OCI-LY7 (cell line): ENCODE results near the gene OR10A6. TPM values are rescaled to one million over a fixed set of nuclear protein-coding genes. Genes with fewer than 3 reads are reported as not detected.

Source experiments
- BruUV-seq: library from RNA; stranded (reverse); fragments of 400-500 nt; replicated peaks from 2 replicates; lab custom pipeline; 2021; lab: Mats Ljungman, UMichigan
- CTCF ChIA-PET: fragments of 300-600 bp; sonication (Branson Sonifier 250); formaldehyde crosslinking; loops from one replicate; lab custom pipeline; 2022; ENCODE audit warnings: antibody characterized with exemption; ENCODE audit not compliant: unreplicated experiment; lab: Charles Lee
- POLR2A ChIA-PET: fragments of 300-600 bp; sonication (Branson Sonifier 250); formaldehyde crosslinking; loops from one replicate; lab custom pipeline; 2022; ENCODE audit warnings: antibody characterized with exemption; lab: Charles Lee
- DNase-seq: peaks from one replicate; pipeline ENCODE4 v3.0.0-alpha.2; 2015; ENCODE audit warnings: low spot score
- H2AFZ ChIP-seq: fragments of 200-600 bp; sonication (generic), shearing (Covaris generic); 2 replicates; pipeline ENCODE4 v1.6.1; 2014; ENCODE audit warnings: mild to moderate bottlenecking, antibody characterized with exemption, low read length, moderate library complexity
- H3K27ac ChIP-seq: fragments of 200-600 bp; sonication (generic); 2 replicates; pipeline ENCODE4 v1.5.1; 2014; ENCODE audit warnings: mixed run types, low read depth, mild to moderate bottlenecking, moderate library complexity, low read length, inconsistent platforms; ENCODE audit not compliant: poor library complexity, severe bottlenecking
- H3K36me3 ChIP-seq: fragments of 200-600 bp; sonication (generic); 2 replicates; pipeline ENCODE4 v1.6.1; 2014; ENCODE audit warnings: mild to moderate bottlenecking, antibody characterized with exemption, low read length, moderate library complexity, mixed read lengths; ENCODE audit not compliant: insufficient read depth
- H3K4me1 ChIP-seq: fragments of 200-600 bp; sonication (generic); 2 replicates; pipeline ENCODE4 v1.5.1; 2014; ENCODE audit warnings: mild to moderate bottlenecking, low read length; ENCODE audit not compliant: insufficient read depth, poor library complexity, severe bottlenecking
- H3K4me2 ChIP-seq: fragments of 200-600 bp; sonication (generic); 2 replicates; pipeline ENCODE4 v1.6.1; 2014; ENCODE audit warnings: mild to moderate bottlenecking, low read length
- H3K4me3 ChIP-seq: fragments of 200-600 bp; sonication (generic); 2 replicates; pipeline ENCODE4 v1.5.1; 2014; ENCODE audit warnings: mild to moderate bottlenecking, low read depth, low read length; ENCODE audit not compliant: poor library complexity, severe bottlenecking
- H3K79me2 ChIP-seq: fragments of 200-600 bp; sonication (generic); 2 replicates; pipeline ENCODE4 v1.6.1; 2016; ENCODE audit warnings: low read depth, mild to moderate bottlenecking, low read length, moderate library complexity, mixed read lengths; ENCODE audit not compliant: insufficient read depth
- H3K9me2 ChIP-seq: fragments of 200-600 bp; sonication (generic); 2 replicates; pipeline ENCODE4 v1.6.1; 2016; ENCODE audit warnings: mild to moderate bottlenecking, low read length, mixed read lengths; ENCODE audit not compliant: insufficient read depth
- H3K9me3 ChIP-seq: fragments of 200-600 bp; sonication (generic); 2 replicates; pipeline ENCODE4 v1.6.1; 2014; ENCODE audit warnings: mild to moderate bottlenecking, mixed run types, low read length, mixed read lengths
- H4K20me1 ChIP-seq: fragments of 200-600 bp; sonication (generic); 2 replicates; pipeline ENCODE4 v1.6.1; 2014; ENCODE audit warnings: mild to moderate bottlenecking, antibody characterized with exemption, low read length, moderate library complexity, mixed read lengths; ENCODE audit not compliant: insufficient read depth
- CTCF ChIP-seq: fragments of 200-600 bp; sonication (generic); conservative IDR thresholded peaks from 2 replicates; pipeline ENCODE4 v1.5.1; 2014; ENCODE audit warnings: mild to moderate bottlenecking, antibody characterized with exemption, low read length, moderate library complexity, mixed read lengths
- EZH2phosphoT487 ChIP-seq: fragments of 200-600 bp; sonication (generic); IDR thresholded peaks from 2 replicates; pipeline ENCODE4 v1.6.1; 2018; ENCODE audit warnings: low read depth, borderline replicate concordance, mild to moderate bottlenecking, mixed run types, antibody characterized with exemption, low read length, moderate library complexity, mixed read lengths
- intact Hi-C: fragments of 100-400 bp; cut with micrococcal nuclease; formaldehyde crosslinking; loops from one replicate; pipeline ENCODE4 v1.10.0; 2022; ENCODE audit not compliant: unreplicated experiment
- total RNA-seq, 2 experiments: library from RNA; depleted of rRNA in 1 of 2; stranded (reverse); fragments of >200 nt in 1 of 2; shearing (Covaris generic) in 1 of 2; gene quantifications; 2 replicates each; pipeline ENCODE4 v1.2.3, GENCODE V29; 2014 to 2022

Gene OR10A6
- total RNA-seq, 2 experiments from 2014 or later = not detected

DNA sequence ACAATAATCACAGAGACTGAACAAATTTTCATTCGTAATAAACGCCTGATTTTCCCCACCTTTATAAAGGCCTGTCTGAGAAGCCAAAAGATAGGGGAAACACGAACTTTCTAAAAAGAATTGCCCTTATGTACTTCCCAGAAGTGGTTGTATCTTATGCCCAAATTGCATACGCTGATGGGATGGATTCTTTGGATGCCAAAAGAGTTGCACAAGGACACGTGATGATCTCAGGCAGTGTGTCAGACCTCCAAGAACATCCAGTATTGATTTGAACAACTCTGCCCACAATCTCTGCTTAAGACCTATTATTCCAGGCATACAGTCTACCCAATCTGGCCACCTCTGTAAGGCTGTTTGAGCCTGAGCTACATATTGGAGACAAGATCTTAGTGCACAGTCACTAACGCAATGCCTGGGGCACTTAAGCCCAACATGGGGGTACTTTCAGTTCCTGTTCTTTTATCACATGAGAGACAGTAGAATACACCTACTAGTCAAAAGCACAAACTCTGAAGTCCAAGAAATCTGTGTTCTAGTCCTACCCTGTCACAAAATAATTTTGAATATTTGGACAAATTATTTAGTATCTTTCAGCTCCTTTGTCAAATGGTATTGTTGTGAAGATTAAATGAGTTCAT is 38.9 kb downstream of the OR10A6 start:
- H2AFZ ChIP-seq = peak overlapping the region; percentile 94; the same call in 1 of the 2 replicates
- BruUV-seq = no TSS peak
- no peaks in the 10 kb centered on the region for H3K9me2 ChIP-seq
- ChIA-PET CTCF (interaction anchor here (0.8 to 4.9 kb wide), 3 partner anchors 44 to 97 kb away, joined by 3 to 42 read pairs (median 6); partner anchors contain the start of gene EIF3F), POLR2A (interaction anchor here (0.6 to 3.5 kb wide), 9 partner anchors 10 to 97 kb away, joined by 3 to 26 read pairs (median 5); partner anchors contain the start of gene EIF3F)
- peak overlapping the region; percentile 58 for H3K4me2 ChIP-seq
- no peaks in the 10 kb centered on the region for H4K20me1 ChIP-seq
- H3K9me3 ChIP-seq = no peaks in the 10 kb centered on the region
- peak overlapping the region; percentile 32 for H3K4me3 ChIP-seq
- peak overlapping the region; percentile 74 for H3K27ac ChIP-seq
- no peak for TF ChIP-seq CTCF
- no peak for TF ChIP-seq EZH2phosphoT487
- H3K36me3 ChIP-seq = no peaks in the 10 kb centered on the region
- intact Hi-C loops = loop anchor here (1.0 to 2.0 kb wide), 3 partner anchors 95 to 207 kb away; partner anchors contain the start of gene EIF3F
- peaks cover 43% of the 10 kb centered on the region for H3K4me1 ChIP-seq
- DNase-seq = peak; percentile 83
- no peaks in the 10 kb centered on the region for H3K79me2 ChIP-seq

DNA sequence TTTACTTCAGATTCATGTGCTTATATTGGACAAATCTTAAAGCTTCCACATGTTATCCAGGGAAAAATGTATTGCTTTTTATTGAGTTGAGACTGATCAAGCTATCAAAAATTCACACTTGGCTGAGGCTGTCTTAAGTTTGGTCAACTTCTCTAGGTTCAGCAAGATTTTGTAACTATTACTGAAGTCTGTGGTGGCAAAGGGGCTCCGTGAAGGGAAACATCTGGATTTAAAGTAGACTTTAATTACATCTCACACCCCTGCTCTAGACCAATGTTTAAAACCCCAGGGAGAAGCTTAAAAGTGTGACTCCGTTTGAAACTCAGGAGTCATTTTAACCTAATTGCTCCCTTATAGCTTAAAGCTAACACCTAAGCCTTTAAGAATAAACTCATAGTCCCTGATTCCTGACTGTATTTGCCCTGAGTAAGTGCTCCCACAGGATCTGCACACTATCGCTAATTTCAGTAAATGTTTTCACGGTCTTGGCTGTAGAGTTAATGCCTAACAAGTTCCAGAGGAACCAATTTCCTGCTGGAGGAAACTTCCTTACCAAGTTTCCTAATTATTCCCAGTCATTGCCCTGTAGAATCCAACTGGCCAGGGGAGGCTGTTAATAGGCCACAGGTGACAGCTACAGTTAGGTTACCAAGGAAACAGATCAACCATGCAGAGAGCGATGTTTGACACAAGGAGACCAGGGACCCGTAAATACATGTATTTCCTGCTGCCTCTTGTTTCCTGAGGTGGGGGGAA is 40.5 kb downstream of the OR10A6 start:
- peaks cover 43% of the 10 kb centered on the region for H3K4me1 ChIP-seq
- H3K79me2 ChIP-seq = no peaks in the 10 kb centered on the region
- POLR2A ChIA-PET = interaction anchor here (0.5 to 3.4 kb wide), 10 partner anchors 12 to 848 kb away, joined by 3 to 16 read pairs (median 4); partner anchors contain the start of gene EIF3F
- H3K9me2 ChIP-seq = no peaks in the 10 kb centered on the region
- CTCF ChIA-PET = interaction anchor here (4.9 kb wide), 1 partner anchor 96 kb away, joined by 42 read pairs; the partner anchor contains the start of gene EIF3F
- intact Hi-C loops = no loop called here
- no peaks in the 10 kb centered on the region for H3K36me3 ChIP-seq
- peak; percentile 86 for DNase-seq
- TF ChIP-seq CTCF (no peak), EZH2phosphoT487 (no peak)
- no peaks in the 10 kb centered on the region for H3K9me3 ChIP-seq
- peak overlapping the region; percentile 58 for H3K4me2 ChIP-seq
- no TSS peak for BruUV-seq
- peak overlapping the region; percentile 74 for H3K27ac ChIP-seq
- H3K4me3 ChIP-seq = peak overlapping the region; percentile 16
- H4K20me1 ChIP-seq = no peaks in the 10 kb centered on the region
- H2AFZ ChIP-seq = peak overlapping the region; percentile 94
